Medulla oblongata (tissue), 1 donor: ENCODE measurements around the gene RENBP.

Experiments used
- DNase-seq: peaks from one replicate; pipeline ENCODE4 v3.0.0-alpha.2; 2015; ENCODE audit errors: extremely low spot score

Gene RENBP

DNA sequence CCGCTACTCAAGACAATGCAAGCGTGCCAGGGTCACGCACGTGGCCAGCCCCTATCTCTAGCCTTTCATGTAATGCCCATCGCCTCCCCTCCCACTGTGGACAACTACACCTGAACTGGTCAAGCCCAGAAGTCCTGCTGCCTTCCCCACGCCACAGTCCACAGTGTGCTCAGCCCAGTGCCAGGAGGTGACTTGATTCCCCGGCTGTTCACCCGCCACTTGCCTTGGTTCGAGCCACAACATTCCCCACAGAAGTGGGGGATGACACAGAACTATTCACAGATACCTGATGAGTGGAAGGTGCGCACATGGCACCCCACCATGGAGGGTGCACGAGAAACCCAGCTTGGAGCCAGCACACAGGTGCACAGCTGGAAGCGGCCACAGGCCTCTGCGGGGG lies 25.2 kb downstream of the RENBP start:
- no peak for DNase-seq

DNA sequence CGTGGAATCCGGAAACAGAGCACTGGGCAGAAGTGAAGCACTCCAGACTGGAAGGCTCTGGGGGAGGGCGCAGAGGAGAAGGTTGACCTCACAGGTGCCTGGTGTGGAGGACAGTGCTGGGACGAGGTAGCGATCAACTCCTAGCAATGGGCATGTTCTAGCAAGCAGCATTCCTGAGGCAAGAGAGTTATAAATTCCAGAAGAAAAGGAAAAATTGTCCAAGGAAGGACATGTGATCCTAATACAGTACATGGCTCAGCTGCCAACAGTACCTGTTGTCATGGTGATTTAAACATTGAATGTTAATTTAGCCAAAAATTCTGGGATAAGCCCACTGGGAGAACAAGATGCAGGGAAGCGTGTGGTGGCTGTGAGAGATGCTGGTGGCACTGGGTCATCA lies 26.6 kb downstream of the RENBP start:
- no peak for DNase-seq

DNA sequence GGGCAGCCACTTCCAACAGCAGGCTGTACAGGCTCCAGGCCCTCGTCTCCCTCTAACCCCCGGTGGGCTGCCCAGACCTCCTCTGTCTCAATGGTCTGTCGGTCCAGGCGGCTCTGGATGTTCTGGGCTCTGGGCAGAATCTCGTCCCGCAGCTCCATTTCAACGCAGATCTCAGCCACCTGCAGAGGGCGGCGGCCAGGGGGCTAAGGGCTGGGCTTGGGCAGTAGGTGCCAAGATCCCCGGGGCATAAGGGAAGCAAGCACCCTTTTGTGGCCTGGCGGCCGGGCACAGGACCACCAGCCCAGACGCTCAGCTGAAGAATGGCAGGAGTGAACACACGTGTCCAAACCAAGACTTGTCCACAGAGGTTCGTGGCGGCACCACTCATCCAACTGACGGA lies 30.7 kb downstream of the RENBP start:
- no peak for DNase-seq

DNA sequence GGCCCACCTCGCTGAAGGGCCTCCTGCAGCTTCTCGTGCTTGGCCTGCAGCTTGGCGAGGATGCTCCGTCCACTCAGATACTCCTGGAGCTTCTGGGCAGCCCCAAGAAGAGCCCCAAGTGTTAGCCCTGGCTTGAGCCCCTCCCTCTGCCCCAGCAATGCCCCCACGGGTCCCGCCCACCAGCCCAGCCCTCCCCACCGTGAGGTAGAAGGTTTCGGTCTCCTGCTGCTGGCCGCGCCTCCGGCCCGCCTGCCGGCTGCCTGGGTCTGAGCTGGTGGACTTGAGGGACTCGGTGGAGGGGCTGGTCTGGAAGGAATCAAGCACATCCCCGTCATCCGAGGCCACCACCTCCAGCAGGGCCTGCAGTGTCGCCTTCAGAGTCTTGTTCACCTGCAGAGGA lies 31.2 kb downstream of the RENBP start:
- no peak for DNase-seq

DNA sequence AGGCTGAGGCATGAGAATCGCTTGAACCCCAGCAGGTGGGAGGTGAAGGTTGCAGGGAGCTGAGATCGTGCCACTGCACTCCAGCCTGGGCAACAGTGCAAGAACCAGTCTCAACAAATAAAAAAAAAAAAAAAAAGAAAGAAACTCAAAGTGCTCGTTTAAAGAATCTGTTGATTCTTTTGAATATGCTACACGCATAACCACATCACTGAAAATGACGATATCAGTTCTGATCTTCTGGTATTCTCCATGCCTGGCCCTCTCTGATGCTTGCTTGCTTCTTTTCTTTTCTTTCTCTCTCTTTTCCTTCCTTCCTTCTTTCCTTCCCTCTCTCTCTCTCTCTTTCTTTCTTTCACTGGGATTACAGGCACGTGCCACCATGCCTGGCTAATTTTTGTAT lies 32.6 kb downstream of the RENBP start:
- DNase-seq, result no peak

DNA sequence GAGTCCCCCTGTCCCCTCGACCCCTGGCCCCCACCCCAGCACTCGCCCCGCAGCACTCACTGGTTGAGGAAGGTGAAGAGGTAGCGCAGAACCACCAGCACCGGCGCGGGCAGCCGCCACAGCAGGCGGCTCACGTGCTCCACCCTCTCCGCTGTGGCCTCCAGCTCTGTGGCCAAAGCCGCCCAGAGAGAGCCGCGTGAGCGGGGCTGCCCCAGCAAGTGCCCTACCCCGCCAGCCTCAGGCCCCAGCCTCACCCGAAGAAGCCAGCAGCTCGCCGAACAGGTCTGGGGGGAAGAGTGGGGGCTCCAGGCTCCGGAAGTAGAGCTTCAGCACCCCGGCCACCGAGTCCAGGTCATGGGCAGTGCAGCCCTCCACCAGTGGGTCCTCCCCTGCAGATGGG lies 34.0 kb downstream of the RENBP start:
- no peak for DNase-seq

DNA sequence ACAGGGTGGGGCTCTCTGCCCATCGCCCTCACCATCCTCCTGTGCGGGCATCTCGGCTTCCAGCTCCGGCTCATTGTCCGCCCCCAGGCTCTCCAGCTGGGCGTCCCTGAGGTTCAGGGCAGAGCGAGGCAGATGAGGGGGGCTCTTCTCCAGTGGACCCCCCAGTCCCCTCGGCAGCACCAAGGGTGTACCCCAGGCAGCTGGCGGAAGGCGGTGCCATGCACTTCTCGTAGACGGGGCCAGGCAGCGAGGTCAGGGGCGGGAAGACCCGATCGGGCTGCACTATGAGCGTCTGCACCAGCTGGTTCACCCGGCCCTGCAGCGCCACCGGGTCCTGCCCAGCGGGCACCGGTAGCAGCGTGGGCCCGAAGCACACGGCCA lies 34.5 kb downstream of the RENBP start:
- no peak for DNase-seq

DNA sequence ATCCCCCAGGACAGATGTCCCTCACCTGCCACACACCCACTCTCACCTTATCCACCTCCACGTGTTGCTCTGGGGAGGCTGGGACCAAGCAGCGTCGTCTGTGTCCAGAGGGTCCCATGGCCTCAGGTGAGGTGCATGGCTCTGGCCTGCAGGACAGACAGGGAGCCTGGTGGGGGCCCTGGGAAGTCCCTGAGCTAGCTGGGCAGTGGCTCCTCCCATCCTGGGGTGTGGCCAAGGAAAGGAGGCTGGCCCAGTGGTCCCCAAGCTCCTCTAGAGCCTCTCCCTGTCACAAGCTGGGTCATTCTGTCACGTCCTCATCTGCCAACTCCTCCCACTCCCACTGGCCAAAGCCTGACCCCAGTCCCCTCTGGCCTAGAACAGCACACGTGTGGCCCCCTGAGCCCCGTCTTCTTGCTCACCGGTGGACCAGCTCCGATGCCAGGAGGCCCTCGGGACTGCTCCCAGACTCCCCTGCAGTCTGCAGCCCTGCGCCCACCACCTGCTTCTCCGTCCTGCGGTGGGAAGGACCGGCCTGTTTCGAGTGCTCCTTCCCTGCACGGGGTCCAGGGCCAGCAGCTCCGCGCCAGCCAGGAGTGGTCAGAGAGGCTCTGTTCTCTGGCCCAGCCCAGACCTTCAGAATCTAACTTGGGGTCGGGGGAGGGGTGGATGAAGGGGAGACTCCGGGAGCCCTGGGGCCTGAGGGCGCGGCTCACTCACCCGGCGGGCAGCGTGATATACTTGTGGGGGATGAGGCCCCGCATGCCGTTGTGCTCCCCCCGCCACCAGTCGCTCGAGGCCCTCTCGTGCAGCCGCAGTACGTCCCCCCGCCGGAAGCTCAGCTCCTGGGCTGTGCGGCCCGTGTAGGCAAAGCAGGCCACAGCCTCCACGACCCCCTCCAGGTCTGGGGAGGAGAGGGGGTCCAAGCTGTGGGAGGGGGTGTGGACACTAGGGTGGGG lies 35.1 kb downstream of the RENBP start:
- no peak for DNase-seq

DNA sequence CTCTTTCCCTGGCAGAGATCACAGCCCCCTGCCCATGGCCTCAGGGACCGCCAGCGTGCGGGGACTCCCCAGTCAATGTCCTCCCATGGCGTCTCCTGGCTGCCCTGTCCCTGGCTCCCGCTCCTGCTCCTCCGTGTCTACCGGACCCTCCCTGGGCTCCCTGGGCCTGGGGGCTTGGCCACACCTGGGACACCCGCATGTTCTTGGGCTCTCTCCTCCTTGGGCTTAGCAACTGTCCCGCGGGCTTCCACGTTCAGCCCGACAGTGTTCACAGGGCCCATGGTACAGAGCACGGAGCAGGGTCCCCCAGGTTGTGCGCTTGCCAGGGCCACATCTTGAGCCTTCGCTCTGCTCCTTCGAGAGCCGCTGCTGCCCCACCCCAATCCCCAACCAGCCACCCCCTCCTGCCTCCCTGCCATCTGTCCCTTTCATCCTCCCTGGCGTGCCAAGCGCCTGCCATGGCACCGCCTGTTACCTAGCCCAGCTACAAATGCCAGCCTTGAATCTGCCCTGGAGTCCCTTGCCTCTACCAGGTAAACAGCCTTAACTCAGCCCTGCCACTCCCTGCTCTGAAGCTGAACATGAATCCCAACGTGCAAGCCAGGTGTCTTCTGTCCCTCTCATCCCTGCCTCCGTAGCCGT lies 36.1 kb downstream of the RENBP start:
- no peak for DNase-seq

DNA sequence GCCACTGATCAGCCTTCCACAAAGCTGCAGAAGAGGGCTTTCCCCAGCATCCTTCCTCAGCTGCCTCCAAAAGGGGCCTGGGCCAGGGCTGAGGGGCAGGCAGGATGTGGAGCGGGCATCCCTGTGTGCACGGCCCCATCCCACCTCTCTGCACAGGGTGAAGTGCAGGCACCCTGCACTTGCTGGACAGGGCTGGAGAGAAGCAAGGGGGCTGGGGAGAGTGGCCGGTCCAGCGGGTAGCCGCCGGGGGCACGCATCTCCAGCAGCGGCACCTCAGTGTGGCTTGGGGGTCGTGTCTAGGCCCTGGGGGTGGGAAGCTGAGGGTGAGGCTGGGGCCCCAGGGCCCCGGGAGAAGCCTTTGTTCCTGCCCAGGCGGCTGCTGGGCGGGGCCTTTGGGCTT lies 37.0 kb downstream of the RENBP start:
- DNase-seq, result no peak

DNA sequence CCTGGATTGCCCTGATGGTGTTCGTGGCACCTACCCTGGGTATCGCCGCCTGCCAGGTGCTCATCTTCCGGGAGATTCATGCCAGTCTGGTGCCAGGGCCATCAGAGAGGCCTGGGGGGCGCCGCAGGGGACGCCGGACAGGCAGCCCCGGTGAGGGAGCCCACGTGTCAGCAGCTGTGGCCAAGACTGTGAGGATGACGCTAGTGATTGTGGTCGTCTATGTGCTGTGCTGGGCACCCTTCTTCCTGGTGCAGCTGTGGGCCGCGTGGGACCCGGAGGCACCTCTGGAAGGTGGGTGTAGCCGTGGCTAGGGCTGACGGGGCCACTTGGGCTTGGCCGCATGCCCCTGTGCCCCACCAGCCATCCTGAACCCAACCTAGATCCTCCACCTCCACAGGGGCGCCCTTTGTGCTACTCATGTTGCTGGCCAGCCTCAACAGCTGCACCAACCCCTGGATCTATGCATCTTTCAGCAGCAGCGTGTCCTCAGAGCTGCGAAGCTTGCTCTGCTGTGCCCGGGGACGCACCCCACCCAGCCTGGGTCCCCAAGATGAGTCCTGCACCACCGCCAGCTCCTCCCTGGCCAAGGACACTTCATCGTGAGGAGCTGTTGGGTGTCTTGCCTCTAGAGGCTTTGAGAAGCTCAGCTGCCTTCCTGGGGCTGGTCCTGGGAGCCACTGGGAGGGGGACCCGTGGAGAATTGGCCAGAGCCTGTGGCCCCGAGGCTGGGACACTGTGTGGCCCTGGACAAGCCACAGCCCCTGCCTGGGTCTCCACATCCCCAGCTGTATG lies 38.1 kb downstream of the RENBP start:
- no peak for DNase-seq

DNA sequence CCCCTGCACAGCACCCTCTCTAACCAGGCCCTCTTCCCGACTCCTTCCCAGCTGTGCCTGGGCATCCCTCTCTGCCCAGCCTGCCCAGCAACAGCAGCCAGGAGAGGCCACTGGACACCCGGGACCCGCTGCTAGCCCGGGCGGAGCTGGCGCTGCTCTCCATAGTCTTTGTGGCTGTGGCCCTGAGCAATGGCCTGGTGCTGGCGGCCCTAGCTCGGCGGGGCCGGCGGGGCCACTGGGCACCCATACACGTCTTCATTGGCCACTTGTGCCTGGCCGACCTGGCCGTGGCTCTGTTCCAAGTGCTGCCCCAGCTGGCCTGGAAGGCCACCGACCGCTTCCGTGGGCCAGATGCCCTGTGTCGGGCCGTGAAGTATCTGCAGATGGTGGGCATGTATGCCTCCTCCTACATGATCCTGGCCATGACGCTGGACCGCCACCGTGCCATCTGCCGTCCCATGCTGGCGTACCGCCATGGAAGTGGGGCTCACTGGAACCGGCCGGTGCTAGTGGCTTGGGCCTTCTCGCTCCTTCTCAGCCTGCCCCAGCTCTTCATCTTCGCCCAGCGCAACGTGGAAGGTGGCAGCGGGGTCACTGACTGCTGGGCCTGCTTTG lies 38.9 kb downstream of the RENBP start:
- DNase-seq, result no peak

DNA sequence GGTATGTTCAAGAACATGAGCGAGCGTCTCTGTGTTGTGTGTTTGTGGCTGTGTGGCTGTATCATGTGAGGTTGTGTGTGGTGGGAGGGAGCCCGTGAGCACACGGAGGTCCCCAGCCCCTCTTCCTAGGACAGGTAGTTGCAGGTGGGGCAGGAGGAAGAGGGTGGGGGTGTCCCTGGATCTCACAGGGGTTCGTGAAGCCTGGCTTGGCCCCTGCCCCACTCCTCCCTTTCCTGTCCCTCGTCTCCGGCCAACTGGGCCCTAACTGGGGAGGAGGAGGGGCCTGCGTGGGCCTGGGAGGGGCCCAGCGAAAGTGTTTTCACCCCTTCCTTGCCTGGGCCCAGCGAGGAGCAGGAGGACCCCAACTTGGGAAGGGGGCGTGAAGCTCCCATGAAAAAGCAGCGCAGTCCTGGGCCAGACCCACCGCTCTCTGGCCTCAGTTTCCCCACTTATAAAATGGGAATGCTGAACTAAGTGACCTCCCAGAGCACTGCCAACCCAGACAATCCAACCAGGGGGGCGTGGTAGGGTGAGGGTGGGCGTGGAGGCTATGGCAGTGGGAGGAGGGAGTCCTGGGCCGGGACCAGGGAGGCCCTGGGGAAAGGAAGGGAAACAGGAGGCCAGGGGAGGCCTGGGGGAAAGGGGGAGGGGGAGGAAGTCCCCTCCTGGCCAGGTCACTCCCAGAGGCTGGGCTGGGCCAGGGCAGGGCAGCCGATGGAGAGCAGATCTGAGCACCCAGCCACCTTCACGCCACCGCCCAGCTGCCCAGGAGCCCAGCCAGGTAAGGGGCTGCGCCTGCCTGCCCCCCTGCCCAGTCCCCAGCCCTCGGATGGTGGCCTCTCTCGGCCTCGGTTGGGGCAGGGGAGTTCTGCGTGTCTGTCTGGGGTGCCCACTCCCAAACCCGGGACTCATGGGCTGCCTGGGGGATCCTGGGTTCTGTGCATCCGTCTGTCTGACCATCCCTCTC lies 40.2 kb downstream of the RENBP start, which contains the start of gene AVPR2:
AVPR2 (plus strand) TSS at position 683 of the 967 bp plus-strand sequence. CDS start 473 bp downstream, outside the sequence.
- DNase-seq, result no peak

DNA sequence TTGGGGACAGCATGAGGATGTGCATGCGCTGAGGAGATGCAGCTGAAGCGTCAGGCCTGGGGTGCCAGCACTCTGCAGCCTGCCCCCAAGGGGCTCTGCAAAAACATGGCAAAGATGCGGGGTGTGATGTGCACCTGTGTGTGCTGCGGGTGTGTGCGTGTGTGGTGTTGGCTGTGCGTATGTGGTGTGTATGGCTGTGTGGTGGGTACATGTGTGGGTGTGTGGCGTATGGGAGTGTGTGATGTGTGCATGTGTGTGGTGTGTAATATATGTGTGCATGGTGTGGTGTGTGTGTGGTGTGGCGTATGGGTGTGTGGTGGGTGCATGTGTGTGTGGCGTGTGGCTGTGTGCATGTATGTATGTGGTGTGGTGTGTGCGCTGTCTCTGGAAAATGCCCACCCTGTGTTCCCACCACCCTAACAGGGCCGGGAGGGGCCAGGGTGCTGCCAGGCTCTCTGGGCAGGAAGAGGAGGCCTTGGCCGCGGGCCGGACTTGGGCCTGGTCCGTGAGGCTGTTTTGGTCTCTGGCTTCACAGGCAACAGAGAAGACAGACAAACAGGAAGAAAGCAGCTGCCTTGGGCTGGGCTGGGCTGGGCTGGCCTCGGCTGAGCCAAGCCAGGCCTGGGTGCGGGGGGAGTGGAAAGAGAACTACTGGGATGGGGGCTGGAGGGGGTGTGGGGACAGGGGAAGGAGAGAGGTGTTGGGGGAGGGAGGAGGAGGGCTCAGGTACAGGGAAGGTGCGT lies 41.0 kb downstream of the RENBP start:
- no peak for DNase-seq

DNA sequence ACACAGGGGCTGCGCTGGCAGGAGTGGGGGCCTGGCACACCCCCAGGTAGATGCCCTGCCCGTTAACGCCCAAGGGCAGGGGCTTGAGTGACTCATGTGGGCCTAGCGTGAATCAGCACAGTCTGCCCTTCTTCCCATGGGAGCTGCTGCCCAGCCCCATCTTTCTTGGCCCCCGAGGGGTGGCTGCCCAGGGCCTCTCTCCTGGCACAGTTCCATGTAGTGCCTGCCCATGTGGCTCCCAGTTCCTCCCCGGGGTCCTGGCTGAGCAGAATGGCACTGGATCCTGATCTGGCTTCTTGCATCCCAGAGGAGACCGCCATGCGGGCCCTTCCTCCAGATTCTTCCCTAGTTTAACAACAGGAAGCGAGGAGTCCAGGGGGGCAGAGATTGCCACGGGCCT lies 42.1 kb downstream of the RENBP start:
- no peak for DNase-seq

DNA sequence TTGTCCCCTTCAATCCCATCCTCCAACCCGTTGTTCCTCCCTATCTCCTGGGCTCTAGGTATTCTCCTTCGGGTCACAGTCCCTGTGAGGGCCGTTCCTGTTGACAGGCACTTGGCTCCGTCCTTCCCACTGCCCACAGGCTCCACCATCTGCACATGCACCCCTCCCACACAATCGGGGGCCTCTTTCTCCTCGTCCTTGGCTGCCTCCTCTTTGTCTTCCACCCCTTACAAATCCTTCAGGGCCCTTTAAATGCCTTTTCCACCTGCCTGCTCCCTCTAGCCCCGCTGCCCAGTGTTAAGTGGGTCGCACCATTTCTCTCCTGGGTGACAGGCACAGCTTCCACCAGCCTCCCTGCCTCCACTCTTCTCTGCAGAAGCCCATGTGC lies 42.7 kb downstream of the RENBP start:
- DNase-seq, result no peak

DNA sequence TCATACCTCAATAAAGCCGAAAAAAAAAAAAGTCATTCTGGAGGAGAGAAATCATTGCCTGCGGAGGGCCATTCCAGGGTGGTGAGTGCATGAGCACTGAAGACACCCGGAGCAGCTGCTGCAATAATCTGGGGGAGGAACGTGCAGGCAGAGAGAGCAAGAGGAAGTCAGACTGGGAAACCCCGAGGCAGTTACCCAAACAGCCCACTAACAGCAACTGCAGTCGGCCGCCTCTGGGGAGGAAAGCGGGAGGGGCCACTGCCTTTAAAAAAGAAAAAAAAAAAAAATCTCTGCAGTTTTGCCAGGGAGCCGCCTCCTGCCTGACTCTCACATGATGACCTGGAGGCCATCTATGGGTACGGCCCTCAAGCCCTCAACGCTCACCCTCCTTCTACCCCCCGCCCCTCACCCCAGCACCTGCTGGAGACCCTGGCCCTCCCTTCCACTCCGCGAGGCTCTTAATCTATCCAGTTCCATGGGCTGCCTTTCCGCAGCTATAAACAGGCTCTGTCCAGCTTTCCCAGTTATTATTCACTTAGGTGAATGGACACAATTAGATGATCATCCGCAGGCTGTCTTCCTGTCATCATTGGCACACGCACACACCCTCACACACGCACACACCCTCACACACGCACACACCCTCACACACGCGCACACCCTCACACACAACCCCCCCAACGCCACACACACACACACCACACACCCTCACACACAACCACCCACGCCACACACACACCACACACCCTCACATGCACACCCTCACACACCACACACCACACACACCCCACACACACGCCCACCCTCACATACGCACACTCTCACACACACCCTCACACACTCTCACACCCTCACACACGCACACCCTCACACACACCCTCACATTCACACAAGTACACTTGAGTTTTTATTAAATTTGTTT lies 43.4 kb downstream of the RENBP start:
- peak; percentile 30 for DNase-seq

DNA sequence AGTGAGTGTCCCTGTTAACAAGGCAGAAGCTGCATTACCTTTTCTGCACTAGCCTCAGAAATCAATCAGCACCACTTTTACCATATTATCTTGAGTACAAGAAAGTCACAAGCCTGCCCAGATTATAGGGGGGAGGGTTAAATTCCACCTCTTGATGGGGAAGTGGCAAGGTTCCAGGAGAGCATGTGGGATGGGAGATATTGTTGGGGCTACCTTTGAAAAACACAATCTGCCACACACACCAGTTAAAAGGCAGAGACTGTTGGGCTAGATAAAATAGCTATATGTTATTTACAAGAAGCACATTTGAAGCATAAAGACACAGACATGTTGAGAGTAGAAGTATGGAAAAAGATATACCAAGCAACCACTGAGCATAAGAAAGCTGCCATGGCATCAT lies 46.5 kb downstream of the RENBP start:
- no peak for DNase-seq

DNA sequence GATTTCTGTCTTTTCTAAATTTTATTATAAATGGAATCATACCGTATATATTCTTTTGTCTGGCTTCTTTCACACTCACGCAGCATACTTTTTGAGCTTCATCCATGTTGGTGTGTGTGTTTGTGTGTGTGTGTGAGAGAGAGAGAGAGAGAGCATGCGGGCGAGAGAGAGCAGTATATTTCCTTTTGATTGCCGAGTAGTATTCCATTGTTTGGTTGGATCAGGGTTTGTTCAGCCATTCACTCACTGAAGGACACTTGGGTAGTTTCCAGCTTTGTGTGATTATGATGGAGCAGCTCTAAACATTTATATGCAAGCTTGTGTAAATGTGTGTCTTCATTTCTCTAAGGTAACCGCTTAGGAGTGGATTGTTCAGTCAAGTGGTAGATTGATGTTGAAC lies 55.3 kb downstream of the RENBP start:
- DNase-seq, result no peak
